NB4 (cell line): Measurements from ENCODE around the gene PCCA.
"Not testable (repeated sequence)": the region's sequence is repeated elsewhere in the genome, so short reads cannot be mapped to it uniquely, and the experiment has no call there.

Source experiments
- POLR2A ChIP-seq: IDR thresholded peaks from 2 replicates; pipeline ENCODE4 v1.6.1; 2011; ENCODE audit warnings: mild to moderate bottlenecking; ENCODE audit not compliant: insufficient read length; ENCODE audit errors: extremely low read depth
- TF ChIP-seq, protein P1 (sequence below): IDR thresholded peaks from 2 replicates; pipeline ENCODE4 v1.6.1; 2011; ENCODE audit warnings: low read depth, low read length

DNA sequence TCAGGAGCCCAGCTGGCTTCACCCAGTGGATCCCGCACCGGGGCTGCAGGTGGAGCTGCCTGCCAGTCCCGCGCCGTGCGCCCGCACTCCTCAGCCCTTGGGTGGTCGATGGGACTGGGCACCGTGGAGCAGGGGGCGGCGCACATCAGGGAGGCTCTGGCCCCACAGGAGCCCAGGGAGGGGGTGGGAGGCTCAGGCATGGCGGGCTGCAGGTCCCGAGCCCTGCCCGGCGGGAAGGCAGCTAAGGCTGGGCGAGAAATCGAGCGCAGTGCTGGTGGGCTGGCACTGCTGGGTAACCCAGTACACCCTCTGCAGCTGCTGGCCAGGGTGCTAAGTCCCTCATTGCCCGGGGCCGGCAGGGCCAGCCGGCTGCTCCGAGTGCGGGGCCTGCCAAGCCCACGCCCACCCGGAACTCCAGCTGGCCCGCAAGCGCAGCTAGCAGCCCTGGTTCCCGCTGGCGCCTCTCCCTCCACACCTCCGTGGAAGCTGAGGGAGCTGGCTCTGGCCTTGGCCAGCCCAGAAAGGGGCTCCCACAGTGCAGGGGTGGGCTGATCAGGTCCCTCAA lies 135.2 kb downstream of the PCCA start:
- TF ChIP-seq, protein P1, sequence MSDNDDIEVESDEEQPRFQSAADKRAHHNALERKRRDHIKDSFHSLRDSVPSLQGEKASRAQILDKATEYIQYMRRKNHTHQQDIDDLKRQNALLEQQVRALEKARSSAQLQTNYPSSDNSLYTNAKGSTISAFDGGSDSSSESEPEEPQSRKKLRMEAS, result not testable (repeated sequence)
- TF ChIP-seq POLR2A, result not testable (repeated sequence)
